Measurements from ENCODE around the gene NMRAL1.

GRCh38 chr16:4514606-4515005, 40.2 kb upstream of the NMRAL1 start:
- TF ChIP-seq L3MBTL2 (conservative IDR thresholded peaks at IDR 0.05) (no peak), NFRKB (IDR thresholded peaks at IDR 0.05) (no peak), CTBP1 (IDR thresholded peaks at IDR 0.05; ENCODE audit: borderline replicate concordance) (no peak), ZNF384 (IDR thresholded peaks at IDR 0.05) (no peak), LEF1 (IDR thresholded peaks at IDR 0.05; ENCODE audit: borderline replicate concordance) (no peak), SUZ12 (IDR thresholded peaks at IDR 0.05) (no peak), BHLHE40 (IDR thresholded peaks at IDR 0.05; ENCODE audit: borderline replicate concordance) (no peak), ARNT (IDR thresholded peaks at IDR 0.05) (no peak), HDGF (IDR thresholded peaks at IDR 0.05; ENCODE audit: borderline replicate concordance) (no peak), FOXA1 (IDR thresholded peaks at IDR 0.05) (no peak)
- TF ChIP-seq, protein P1, sequence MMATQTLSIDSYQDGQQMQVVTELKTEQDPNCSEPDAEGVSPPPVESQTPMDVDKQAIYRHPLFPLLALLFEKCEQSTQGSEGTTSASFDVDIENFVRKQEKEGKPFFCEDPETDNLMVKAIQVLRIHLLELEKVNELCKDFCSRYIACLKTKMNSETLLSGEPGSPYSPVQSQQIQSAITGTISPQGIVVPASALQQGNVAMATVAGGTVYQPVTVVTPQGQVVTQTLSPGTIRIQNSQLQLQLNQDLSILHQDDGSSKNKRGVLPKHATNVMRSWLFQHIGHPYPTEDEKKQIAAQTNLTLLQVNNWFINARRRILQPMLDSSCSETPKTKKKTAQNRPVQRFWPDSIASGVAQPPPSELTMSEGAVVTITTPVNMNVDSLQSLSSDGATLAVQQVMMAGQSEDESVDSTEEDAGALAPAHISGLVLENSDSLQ (IDR thresholded peaks at IDR 0.05), result no peak

All from HEK293T (cell line).